T-cell (primary cell): ENCODE measurements around the gene PEMT. TPM values are rescaled to one million over a fixed set of nuclear protein-coding genes. Genes with fewer than 3 reads are reported as not detected.
"Not testable (repeated sequence)": the region's sequence is repeated elsewhere in the genome, so short reads cannot be mapped to it uniquely, and the experiment has no call there.

Source experiments
- ATAC-seq, 4 experiments: fragments of 200-7000 bp in 3 of 4; fragments of 150-1000 bp in 1 of 4; cut with Tn5 transposase; replicated peaks in 1 of 4; 1 replicate in 3 of 4; 2 replicates in 1 of 4; pipeline ENCODE4 v1.10.0; 2021; ENCODE audit warnings: moderate library complexity in 3 of 4, mild to moderate bottlenecking in 2 of 4, moderate number of reproducible peaks in 1 of 4
- CTCF ChIA-PET, 2 donors: fragments of 300-600 bp; sonication (Branson Sonifier 250); formaldehyde crosslinking; loops; one replicate each; lab custom pipeline; 2022; ENCODE audit warnings: antibody characterized with exemption in 2 of 2; lab: Charles Lee
- POLR2A ChIA-PET, 2 donors: fragments of 300-600 bp; sonication (Branson Sonifier 250); formaldehyde crosslinking; loops; one replicate each; lab custom pipeline; 2022; ENCODE audit warnings: antibody characterized with exemption in 2 of 2; lab: Charles Lee
- DNase-seq, 35 experiments: peaks; one replicate each; pipeline versions ENCODE4 v3.0.0 to v3.0.0-alpha.2; 2013 to 2023
- H3K27ac ChIP-seq: one replicate; pipeline ENCODE4 v1.5.1; 2013; ENCODE audit warnings: low read length
- H3K27me3 ChIP-seq, 2 experiments: replicated peaks in 1 of 2; 1 replicate in 1 of 2; 2 replicates in 1 of 2; pipeline versions ENCODE4 v1.6.1 to v1.7.0; 2013; ENCODE audit warnings: low read length in 1 of 2, mixed read lengths in 1 of 2; ENCODE audit not compliant: control insufficient read depth in 2 of 2, insufficient read depth in 2 of 2; ENCODE audit errors: extremely low read depth in 1 of 2
- H3K36me3 ChIP-seq, 2 donors: 1 replicate in 1 of 2; 2 replicates in 1 of 2; pipeline versions ENCODE4 v1.6.1 to v1.7.0; 2013; ENCODE audit warnings: low read length in 1 of 2; ENCODE audit not compliant: control insufficient read depth in 2 of 2, insufficient read depth in 1 of 2; ENCODE audit errors: extremely low read depth in 1 of 2
- H3K4me1 ChIP-seq, 2 experiments: 1 replicate in 1 of 2; 2 replicates in 1 of 2; pipeline versions ENCODE4 v1.6.1 to v1.7.0; 2013; ENCODE audit warnings: low read length in 2 of 2, mixed read lengths in 1 of 2; ENCODE audit not compliant: insufficient read depth in 2 of 2, control insufficient read depth in 1 of 2; ENCODE audit errors: extremely low read depth in 1 of 2
- H3K4me3 ChIP-seq, 2 donors: 1 replicate in 1 of 2; 2 replicates in 1 of 2; pipeline versions ENCODE4 v1.5.1 to v1.7.0; 2013; ENCODE audit warnings: mild to moderate bottlenecking in 2 of 2, low read length in 1 of 2, moderate library complexity in 1 of 2; ENCODE audit not compliant: control insufficient read depth in 1 of 2; ENCODE audit errors: extremely low read depth in 1 of 2
- H3K9me3 ChIP-seq: 2 replicates; pipeline ENCODE4 v1.7.0; 2013
- H3K27ac Mint-ChIP-seq, 2 donors: one replicate each; pipeline ENCODE4 v1.8.0; 2020 to 2021; ENCODE audit warnings: mild to moderate bottlenecking in 2 of 2, mixed read lengths in 2 of 2
- H3K27me3 Mint-ChIP-seq, 2 donors: one replicate each; pipeline ENCODE4 v1.8.0; 2021 to 2022; ENCODE audit warnings: mixed read lengths in 2 of 2
- H3K36me3 Mint-ChIP-seq: one replicate; pipeline ENCODE4 v1.8.0; 2021; ENCODE audit warnings: mixed read lengths
- H3K4me1 Mint-ChIP-seq, 3 donors: one replicate each; pipeline ENCODE4 v1.8.0; 2020 to 2022; ENCODE audit warnings: mixed read lengths in 3 of 3, mild to moderate bottlenecking in 1 of 3
- H3K4me3 Mint-ChIP-seq, 3 donors: one replicate each; pipeline ENCODE4 v1.8.0; 2020 to 2022; ENCODE audit warnings: mild to moderate bottlenecking in 3 of 3, mixed read lengths in 3 of 3, moderate library complexity in 3 of 3
- H3K9me3 Mint-ChIP-seq, 3 donors: one replicate each; pipeline ENCODE4 v1.8.0; 2020 to 2022; ENCODE audit warnings: mixed read lengths in 3 of 3
- WGBS: methylation state at CpG from one replicate; pipeline ENCODE4 v1.1.5; 2013; ENCODE audit warnings: missing lambda C conversion rate; ENCODE audit not compliant: insufficient coverage; 5-methylcytosine and 5-hydroxymethylcytosine counted together
- total RNA-seq, 35 experiments: library from RNA in 6 of 35; stranded (reverse) in 6 of 35; fragments of 120-200 nt in 1 of 35; gene quantifications; one replicate each; pipeline versions ENCODE4 v1.2.1 to v1.2.4 and lab custom pipeline; 2013 to 2026

The PEMT gene
- total RNA-seq, 5 donors from 2014 or later (not counting 1 experiment from before 2014, with no cell fraction given): 13.3 to 25.8 (median 14.6) TPM

GRCh38 chr17:17487998-17488397 lies 103.5 kb downstream of the PEMT start:
- ChIA-PET POLR2A (no interaction called here), CTCF (interaction anchor here in 1 of 2 donors (0.7 kb wide), 1 partner anchor 119 kb away, joined by 3 read pairs; no protein-coding TSS in a partner anchor)
- H3K4me3 ChIP-seq: no peak overlapping the region
- DNase-seq (no peak), ATAC-seq (no peak)
- peaks cover 10 to 33% of the 10 kb centered on the region in 2 donors for H3K36me3 ChIP-seq
- H3K4me3 Mint-ChIP-seq: no peak overlapping the region
- H3K27ac ChIP-seq: no peak overlapping the region
- H3K9me3 Mint-ChIP-seq: no peaks in the 10 kb centered on the region
- H3K27ac Mint-ChIP-seq: peak overlapping the region in 1 of 2 donors; percentile 64
- no peaks in the 10 kb centered on the region for H3K27me3 Mint-ChIP-seq
- H3K4me1 ChIP-seq: peaks cover 0 to 6% of the 10 kb centered on the region in 2 experiments
- H3K4me1 Mint-ChIP-seq: peaks cover 17 to 32% (median 28%) of the 10 kb centered on the region in 3 donors
- H3K9me3 ChIP-seq: no peaks in the 10 kb centered on the region
- H3K36me3 Mint-ChIP-seq: peaks cover 34% of the 10 kb centered on the region
- no peaks in the 10 kb centered on the region for H3K27me3 ChIP-seq
- 90% methylated on average over 1 of the region's 2 CpGs for WGBS

DNA sequence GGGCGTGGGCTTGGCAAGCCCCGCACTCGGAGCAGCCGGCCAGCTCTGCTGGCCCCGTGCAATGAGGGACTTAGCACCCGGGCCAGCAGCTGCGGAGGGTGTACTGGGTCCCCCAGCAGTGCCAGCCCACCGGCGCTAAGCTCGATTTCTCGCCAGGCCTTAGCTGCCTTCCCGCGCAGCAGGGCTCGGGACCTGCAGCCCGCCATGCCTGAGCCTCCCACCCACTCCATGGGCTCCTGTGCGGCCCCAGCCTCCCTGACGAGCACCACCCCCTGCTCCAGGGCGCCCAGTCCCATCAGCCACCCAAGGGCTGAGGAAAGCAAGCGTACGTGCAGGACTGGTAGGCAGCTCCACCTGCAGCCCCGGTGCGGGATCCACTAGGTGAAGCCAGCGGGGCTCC lies 105.1 kb downstream of the PEMT start:
- WGBS: 98% methylated on average over 19 of the region's 23 CpGs
- ATAC-seq, H3K4me3 ChIP-seq, CTCF ChIA-PET, H3K27ac ChIP-seq, H3K27me3 Mint-ChIP-seq, H3K4me3 Mint-ChIP-seq, H3K4me1 ChIP-seq, H3K27me3 ChIP-seq, POLR2A ChIA-PET, DNase-seq, H3K9me3 ChIP-seq, H3K9me3 Mint-ChIP-seq, H3K27ac Mint-ChIP-seq: not testable (repeated sequence)
- H3K36me3 Mint-ChIP-seq: peaks cover 31% of the 10 kb centered on the region
- peaks cover 7 to 24% of the 10 kb centered on the region in 2 donors for H3K36me3 ChIP-seq
- H3K4me1 Mint-ChIP-seq: peaks cover 33 to 48% (median 42%) of the 10 kb centered on the region in 3 donors

DNA sequence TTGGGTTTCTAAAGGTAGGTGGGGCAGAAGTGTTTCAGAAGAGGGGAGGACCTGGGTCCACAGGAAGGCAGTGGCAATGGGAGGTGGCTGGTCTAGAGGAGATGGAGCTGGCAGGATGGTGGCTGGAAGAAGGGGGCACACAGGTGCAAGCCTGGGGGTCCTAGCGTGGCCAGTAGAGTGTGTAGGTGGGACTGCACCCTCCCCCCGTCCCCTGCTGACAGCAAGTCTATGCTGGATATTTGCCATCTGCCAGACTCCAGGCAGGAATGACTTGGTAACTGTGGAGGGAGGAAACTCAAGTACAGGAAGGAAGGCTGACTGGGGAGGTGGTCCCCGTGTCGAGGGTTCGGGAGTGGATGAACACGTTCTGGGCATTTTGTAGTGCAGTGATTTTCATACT lies 106.1 kb downstream of the PEMT start:
- peaks cover 2 to 15% of the 10 kb centered on the region in 2 donors for H3K36me3 ChIP-seq
- H3K27ac ChIP-seq: no peak overlapping the region
- no peaks in the 10 kb centered on the region for H3K27me3 ChIP-seq
- CTCF ChIA-PET: interaction anchor here in 1 of 2 donors (0.7 kb wide), 1 partner anchor 180 kb away, joined by 3 read pairs; no protein-coding TSS in a partner anchor
- POLR2A ChIA-PET: no interaction called here
- 96% methylated on average over 5 of the region's 6 CpGs for WGBS
- no peak overlapping the region for H3K4me3 ChIP-seq
- H3K9me3 ChIP-seq: no peaks in the 10 kb centered on the region
- Mint-ChIP-seq H3K27ac (no peak overlapping the region), H3K4me3 (no peak overlapping the region), H3K9me3 (no peaks in the 10 kb centered on the region), H3K4me1 (peaks cover 42 to 58% (median 51%) of the 10 kb centered on the region in 3 donors), H3K27me3 (no peaks in the 10 kb centered on the region), H3K36me3 (peaks cover 39% of the 10 kb centered on the region)
- DNase-seq: no peak
- no peak for ATAC-seq
- H3K4me1 ChIP-seq: peaks cover 3 to 10% of the 10 kb centered on the region in 2 experiments

DNA sequence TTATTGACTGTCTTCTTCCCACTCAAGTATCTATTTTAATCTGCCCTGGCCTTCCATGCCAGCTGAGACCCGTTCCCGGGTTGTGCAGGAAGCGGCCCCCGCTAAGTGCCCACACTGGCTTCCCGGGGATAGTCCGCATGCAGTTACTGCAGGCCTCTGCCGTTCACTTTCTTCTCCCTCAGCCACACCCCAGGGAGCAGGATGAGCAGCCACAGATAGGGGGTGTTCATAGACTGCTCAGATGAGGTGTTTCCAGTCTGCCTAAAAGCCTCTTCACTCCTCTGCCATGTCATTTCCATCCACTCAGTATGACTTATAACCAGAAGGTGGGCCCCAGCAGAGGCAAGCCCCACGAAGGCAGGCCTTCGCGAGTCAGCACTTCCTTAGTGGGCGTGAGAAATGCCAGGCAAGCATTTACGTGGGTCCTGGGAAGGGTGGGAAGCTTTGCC lies 107.0 kb downstream of the PEMT start:
- ATAC-seq (no peak), DNase-seq (no peak)
- no peaks in the 10 kb centered on the region for H3K27me3 ChIP-seq
- H3K27ac Mint-ChIP-seq: no peak overlapping the region
- H3K9me3 ChIP-seq: no peaks in the 10 kb centered on the region
- no CpG with 5 or more reads among the region's 12 CpGs for WGBS
- CTCF ChIA-PET: interaction anchor here (0.5 to 0.7 kb wide), 2 partner anchors 155 to 329 kb away, joined by 3 to 4 read pairs; no protein-coding TSS in a partner anchor
- H3K4me3 Mint-ChIP-seq: no peak overlapping the region
- POLR2A ChIA-PET: no interaction called here
- H3K36me3 ChIP-seq: peaks cover 2 to 14% of the 10 kb centered on the region in 2 donors
- peaks cover 4 to 11% of the 10 kb centered on the region in 2 experiments for H3K4me1 ChIP-seq
- peaks cover 51 to 67% (median 57%) of the 10 kb centered on the region in 3 donors for H3K4me1 Mint-ChIP-seq
- H3K4me3 ChIP-seq: no peak overlapping the region
- no peak overlapping the region for H3K27ac ChIP-seq
- H3K27me3 Mint-ChIP-seq: no peaks in the 10 kb centered on the region
- H3K9me3 Mint-ChIP-seq: no peaks in the 10 kb centered on the region
- peaks cover 37% of the 10 kb centered on the region for H3K36me3 Mint-ChIP-seq

DNA sequence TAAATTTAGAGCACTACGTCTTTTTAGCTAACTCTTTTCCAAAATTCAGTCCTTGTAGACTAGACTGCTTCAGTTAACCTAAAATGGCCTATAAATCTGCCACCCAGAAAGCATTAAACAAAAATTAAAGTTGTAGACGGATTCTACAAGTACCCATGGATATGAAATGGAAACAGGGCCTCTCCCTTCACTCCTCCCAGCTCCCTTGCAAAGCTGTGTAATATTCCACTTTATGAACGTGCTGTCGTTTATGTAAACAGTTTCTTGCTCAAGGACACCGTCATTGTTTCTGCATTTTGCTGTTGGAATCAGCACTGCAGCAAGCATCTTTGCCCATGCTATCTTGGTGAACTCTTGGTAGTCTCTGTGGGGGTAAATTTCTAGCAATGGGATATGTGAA lies 109.6 kb downstream of the PEMT start:
- Histone ChIP-seq H3K27ac (no peak overlapping the region), H3K4me1 (peaks cover 14 to 28% of the 10 kb centered on the region in 2 experiments), H3K4me3 (no peak overlapping the region), H3K27me3 (no peaks in the 10 kb centered on the region), H3K9me3 (no peaks in the 10 kb centered on the region), H3K36me3 (peaks cover under 1 to 2% of the 10 kb centered on the region in 2 donors)
- ChIA-PET POLR2A (interaction anchor here in 1 of 2 donors (0.5 kb wide), 1 partner anchor 436 kb away, joined by 7 read pairs; no protein-coding TSS in a partner anchor), CTCF (no interaction called here)
- no peaks in the 10 kb centered on the region for H3K9me3 Mint-ChIP-seq
- whole genome bisulfite sequencing: 87% methylated on average over 3 of the region's 5 CpGs
- peaks cover 24% of the 10 kb centered on the region for H3K36me3 Mint-ChIP-seq
- peaks cover 63 to 77% (median 68%) of the 10 kb centered on the region in 3 donors for H3K4me1 Mint-ChIP-seq
- no peak overlapping the region for H3K27ac Mint-ChIP-seq
- ATAC-seq (no peak), DNase-seq (no peak)
- H3K4me3 Mint-ChIP-seq: no peak overlapping the region
- no peaks in the 10 kb centered on the region for H3K27me3 Mint-ChIP-seq

- H3K4me1 ChIP-seq: peaks cover 17 to 35% of the 10 kb centered on the region in 2 experiments
- ATAC-seq: no peak
These were observed 110.8 kb downstream of the PEMT start for GRCh38 chr17:17480593-17481148.

More at GRCh38 chr17:17480593-17481148, 110.8 kb downstream of the PEMT start:
- H3K4me1 Mint-ChIP-seq: peaks cover 63 to 74% (median 72%) of the 10 kb centered on the region in 3 donors
- Histone ChIP-seq H3K27me3 (no peaks in the 10 kb centered on the region), H3K9me3 (no peaks in the 10 kb centered on the region), H3K36me3 (peaks cover 0 to 2% of the 10 kb centered on the region in 2 donors), H3K27ac (no peak overlapping the region), H3K4me3 (no peak overlapping the region)
- H3K27me3 Mint-ChIP-seq: no peaks in the 10 kb centered on the region
- H3K27ac Mint-ChIP-seq: peak overlapping the region; percentile 34 to 56
- H3K4me3 Mint-ChIP-seq: peak overlapping the region in 1 of 3 donors; percentile 17
- WGBS: 45% methylated on average over 5 of the region's 6 CpGs
- peaks cover 22% of the 10 kb centered on the region for H3K36me3 Mint-ChIP-seq
- ChIA-PET POLR2A (interaction anchor here in 1 of 2 donors (0.6 kb wide), 1 partner anchor 569 kb away, joined by 3 read pairs; no protein-coding TSS in a partner anchor), CTCF (no interaction called here)
- H3K9me3 Mint-ChIP-seq: no peaks in the 10 kb centered on the region
- no peak for DNase-seq
